Measurements from ENCODE around the gene SPARC. TPM values are rescaled to one million over a fixed set of nuclear protein-coding genes. Genes with fewer than 3 reads are reported as not detected.

SPARC gene
- polyA plus RNA-seq, 1 donor, result 4,012 TPM

- no peak for DNase-seq (ENCODE audit: low read depth)
These were observed 25.9 kb downstream of the SPARC start for GRCh38 chr5:151660616-151661495.

DNA sequence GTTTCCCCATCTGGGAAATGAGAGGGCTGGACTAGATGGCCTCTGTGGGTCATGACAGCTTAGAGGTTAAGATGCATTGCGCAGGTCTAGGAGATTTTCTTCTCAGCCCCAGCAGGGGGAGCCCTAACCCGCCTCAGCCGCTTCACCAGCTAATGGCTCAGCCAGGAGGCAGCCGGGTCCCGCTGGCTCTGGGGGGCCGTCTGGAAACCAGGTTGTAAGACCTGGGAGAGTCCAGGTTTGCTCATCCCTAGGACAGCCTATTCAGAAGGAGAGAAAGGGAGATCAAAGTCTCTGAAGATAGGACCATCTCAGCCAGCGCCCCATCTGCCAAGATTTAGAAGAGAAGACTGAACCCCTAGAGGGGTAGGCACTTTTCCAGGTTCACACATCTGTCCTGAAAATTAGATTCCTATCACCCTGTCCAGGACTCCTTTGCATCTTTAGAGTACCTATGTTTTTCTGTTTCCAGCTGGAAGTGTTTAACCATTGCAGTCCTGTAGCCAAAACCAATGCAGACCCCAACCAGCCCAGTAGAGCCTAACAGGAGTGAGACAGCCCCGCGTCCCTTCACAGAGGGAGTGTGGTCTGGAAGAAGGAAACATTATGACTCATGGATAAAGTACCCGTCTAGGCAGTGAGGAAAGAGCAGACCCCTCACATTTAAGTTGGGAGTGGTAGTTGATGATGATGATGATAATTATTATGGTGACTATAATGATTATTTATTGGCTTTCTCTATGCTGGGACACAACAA is 27.5 kb downstream of the SPARC start:
- DNase-seq (ENCODE audit: low read depth), result no peak

DNA sequence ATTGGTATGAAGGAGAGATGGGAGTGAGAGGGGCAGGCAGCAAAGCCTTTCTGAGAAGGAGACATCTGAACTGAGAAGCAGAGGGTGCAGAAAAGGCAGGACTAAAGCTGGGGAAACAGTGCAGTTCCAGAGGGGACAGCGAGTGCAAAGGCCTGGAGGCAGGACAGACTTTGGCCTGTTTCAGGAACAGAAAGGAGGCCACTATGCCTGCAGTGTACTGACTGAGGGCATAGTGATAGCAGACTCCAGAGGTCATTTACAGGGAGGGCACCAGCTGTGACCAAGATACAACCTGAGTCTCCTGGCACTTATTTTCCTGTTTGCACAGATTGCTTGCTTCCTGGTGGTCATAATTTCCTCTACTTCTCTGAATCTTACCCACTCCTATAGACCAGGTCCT is 29.6 kb downstream of the SPARC start:
- DNase-seq (ENCODE audit: low read depth), result no peak

DNA sequence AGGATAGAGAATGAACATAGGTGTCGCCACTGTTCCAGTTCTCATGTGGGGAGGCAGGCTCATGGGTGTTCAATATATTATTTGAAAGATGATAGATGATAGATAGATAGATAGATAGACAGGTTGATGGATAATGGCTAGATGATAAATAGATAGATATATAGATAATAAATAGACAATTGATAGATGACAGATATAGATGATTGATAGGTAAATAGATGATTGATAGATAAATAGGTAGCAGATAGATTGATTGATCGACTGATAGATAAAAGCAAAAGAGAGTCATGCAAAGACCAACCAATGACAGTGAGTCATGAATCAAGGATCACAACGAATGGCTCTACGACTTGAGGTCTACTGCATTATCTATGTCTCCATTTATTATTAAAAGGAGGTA is 30.4 kb downstream of the SPARC start:
- DNase-seq (ENCODE audit: low read depth), result no peak

- DNase-seq (ENCODE audit: low read depth), result no peak
These were observed 34.6 kb downstream of the SPARC start for GRCh38 chr5:151651997-151652645.

GRCh38 chr5:151648988-151649387 is 37.7 kb downstream of the SPARC start:
- DNase-seq (ENCODE audit: low read depth), result no peak

GRCh38 chr5:151648089-151648488 is 38.6 kb downstream of the SPARC start:
- DNase-seq (ENCODE audit: low read depth), result no peak

DNA sequence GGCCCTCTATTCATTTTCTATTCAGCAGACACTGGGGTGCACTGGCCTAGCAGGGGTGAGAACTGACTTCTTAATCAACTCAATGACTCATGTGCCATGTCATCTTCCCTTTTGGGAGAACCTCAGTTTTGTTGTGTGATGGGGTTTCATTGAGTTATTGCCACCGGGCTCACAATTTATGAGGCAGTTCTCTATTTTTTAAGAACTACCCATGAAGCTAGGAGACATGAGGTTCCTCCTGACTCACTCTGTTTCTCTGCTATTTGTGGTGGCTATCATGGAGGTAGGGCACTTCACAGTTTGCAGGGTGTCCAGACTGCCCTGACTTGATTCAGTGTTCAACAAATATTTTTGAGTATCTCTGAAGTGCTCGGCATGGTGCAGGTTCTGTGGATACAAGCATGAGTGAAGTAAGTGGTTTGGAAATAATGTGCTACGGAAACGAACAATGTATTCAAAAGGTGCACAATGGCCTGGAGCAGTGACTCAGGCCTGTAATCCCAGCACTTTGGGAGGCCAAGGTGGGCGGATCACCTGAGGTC is 39.3 kb downstream of the SPARC start:
- no peak for DNase-seq (ENCODE audit: low read depth)

- DNase-seq (ENCODE audit: low read depth), result no peak
These were observed 40.4 kb downstream of the SPARC start for GRCh38 chr5:151646334-151646733.

DNA sequence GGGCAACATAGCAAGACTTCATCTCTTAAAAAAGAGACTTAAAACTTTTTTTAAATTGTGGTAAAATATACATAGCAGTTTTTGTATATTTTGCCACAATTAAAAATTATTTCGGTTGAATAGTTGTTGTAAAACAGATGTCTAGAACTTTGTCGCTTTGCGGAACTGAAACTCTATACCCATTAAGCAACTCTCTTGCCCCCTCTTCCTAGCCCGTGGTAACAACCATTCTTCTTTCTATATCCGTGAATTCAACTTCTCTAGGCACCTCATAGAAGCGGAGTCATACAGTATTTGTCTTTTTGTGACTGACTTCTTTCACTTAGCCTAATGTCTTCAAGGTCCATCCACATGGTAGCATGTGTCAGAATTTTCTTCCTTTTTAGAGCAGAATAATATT is 43.3 kb downstream of the SPARC start:
- no peak for DNase-seq (ENCODE audit: low read depth)

GRCh38 chr5:151642472-151643140 is 44.1 kb downstream of the SPARC start:
- DNase-seq (ENCODE audit: low read depth), result no peak

DNA sequence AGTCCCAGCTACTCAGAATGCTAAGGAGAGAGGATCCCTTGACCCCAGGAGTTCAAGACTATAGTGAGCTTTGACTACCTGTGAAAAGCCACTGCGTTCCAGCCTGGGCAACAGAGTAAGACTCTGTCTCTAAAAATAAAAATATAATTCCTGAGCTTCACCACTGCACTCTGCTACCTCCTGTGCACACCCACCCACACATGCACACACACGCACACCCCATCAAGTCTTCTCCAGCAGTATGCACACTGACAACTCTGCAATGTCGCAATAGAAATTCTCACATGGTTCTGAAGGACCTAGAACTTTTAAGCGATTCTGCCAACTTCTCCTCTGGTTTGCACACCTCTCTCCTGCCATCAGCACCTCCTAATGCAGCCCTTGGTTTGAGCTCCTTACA is 48.1 kb downstream of the SPARC start:
- no peak for DNase-seq (ENCODE audit: low read depth)

GRCh38 chr5:151637676-151638075 is 49.0 kb downstream of the SPARC start:
- DNase-seq (ENCODE audit: low read depth), result no peak

GRCh38 chr5:151633892-151634291 is 52.8 kb downstream of the SPARC start:
- DNase-seq (ENCODE audit: low read depth), result no peak

DNA sequence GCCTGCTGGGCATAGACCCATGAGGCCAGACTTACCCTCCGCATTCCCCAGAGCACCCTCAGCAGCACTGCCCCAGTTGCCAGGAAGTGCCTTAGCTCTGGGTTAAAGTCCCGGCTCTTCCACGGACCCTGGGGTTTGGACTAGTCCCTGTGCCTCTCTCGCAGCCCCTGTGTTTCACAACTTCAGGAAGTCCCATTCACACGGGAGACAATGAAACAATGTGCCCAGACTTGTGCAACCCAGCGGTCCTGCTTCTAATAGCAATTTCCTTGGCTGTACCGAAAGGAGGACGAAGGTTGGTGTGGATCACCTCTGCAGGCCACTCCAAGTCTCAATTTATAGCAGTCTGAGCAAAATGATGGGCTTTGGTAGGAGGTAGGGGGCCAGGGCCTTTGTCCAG is 53.8 kb downstream of the SPARC start:
- no peak for DNase-seq (ENCODE audit: low read depth)

- no peak for DNase-seq (ENCODE audit: low read depth)
These were observed 54.2 kb downstream of the SPARC start for GRCh38 chr5:151632524-151632923.

DNA sequence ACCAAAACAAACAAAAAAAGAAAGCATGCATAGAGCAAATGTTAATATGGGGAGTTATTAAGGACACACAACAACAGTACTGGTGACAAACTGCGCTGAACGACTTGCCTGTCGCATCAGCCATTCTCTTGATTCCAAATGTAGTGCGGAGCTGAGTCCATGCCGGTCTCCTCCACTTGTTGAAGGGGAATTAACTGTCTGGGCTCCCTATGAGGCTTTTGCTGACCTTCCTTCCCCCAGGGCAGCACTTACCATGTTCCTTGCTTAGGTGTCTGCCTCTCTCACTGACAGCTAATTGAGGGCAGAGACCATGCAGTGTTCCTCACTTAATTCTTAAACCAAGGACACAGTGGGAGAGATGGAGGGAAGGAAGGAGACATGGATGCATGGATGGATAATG is 54.8 kb downstream of the SPARC start:
- no peak for DNase-seq (ENCODE audit: low read depth)

DNA sequence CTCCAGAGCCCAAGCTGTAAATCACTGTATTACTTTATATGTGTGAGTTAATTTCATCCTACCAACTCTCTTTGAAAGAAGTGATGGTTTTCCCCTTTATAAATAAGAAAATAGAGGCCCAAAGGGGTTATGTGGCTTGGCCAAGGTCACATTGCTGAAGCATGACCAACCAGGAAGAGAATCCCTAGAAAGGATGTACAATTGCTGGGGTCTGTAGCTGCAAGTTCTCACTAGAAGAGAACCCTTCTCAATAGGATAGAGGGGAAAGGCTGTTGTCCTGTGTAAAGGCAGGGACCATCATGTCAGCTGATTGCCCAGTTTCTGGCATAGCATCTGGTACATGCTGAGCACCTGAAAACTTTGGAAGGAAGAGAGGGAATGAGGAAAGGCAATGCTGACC is 56.6 kb downstream of the SPARC start:
- no peak for DNase-seq (ENCODE audit: low read depth)

- DNase-seq (ENCODE audit: low read depth), result no peak
These were observed 58.4 kb downstream of the SPARC start for GRCh38 chr5:151628112-151628823.

DNA sequence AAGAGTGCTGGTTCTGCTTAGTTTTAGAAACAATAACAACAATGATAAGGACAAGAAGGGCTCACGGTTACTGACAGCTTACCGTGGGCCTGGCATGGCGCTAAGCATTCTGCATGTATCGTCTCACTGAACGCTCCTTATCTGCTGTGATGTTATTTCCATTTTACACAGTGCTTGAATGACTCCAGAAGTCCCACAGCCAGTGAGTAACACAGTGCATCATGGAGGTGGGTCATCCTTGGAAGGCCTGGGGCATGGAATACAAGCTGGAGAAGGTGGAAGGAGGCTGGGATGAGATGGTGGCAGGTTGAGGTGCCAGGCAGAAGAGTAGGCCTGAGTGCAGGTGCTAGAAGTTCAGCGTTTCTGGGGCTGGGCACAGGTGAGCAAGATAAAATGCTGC is 59.1 kb downstream of the SPARC start:
- DNase-seq (ENCODE audit: low read depth), result no peak

DNA sequence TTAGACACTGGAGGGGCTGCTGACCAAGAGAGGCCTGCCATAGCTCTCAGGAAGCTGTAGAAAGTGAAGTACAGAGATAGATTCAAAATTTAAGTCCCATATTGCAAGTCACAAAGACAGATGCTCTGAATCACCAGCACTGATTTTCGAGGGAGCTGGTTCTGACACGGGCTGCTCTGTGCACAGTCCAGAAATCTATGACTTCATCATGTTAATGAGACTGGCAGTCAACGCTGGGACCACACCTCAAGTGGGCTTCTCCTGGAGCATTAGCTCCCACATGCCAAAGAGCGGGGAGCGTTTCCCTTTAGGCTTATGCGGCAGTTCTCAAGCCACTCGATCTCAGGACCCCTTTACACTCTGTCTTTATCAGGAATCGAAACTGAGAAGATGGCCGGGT is 61.4 kb downstream of the SPARC start:
- DNase-seq (ENCODE audit: low read depth), result no peak
